Tibial nerve (tissue), 4 donors: ENCODE measurements around the gene METTL24.

Source experiments
- CTCF ChIP-seq, 5 experiments: fragments of 200-600 bp in 3 of 5; fragments of 450-650 bp in 2 of 5; sonication (generic) in 3 of 5; IDR thresholded peaks; one replicate each; pipeline ENCODE4 v1.5.1; 2016 to 2019; ENCODE audit warnings: antibody characterized with exemption in 5 of 5, mild to moderate bottlenecking in 3 of 5, moderate library complexity in 2 of 5
- EP300 ChIP-seq, 2 donors: sonication (generic); formaldehyde crosslinking; IDR thresholded peaks; one replicate each; pipeline ENCODE4 v1.6.1; 2017; ENCODE audit warnings: antibody characterized with exemption in 2 of 2, mild to moderate bottlenecking in 1 of 2
- POLR2A ChIP-seq, 2 donors: fragments of 450-650 bp; IDR thresholded peaks; one replicate each; pipeline ENCODE4 v1.6.1; 2017; ENCODE audit warnings: antibody characterized with exemption in 2 of 2, mild to moderate bottlenecking in 2 of 2, moderate library complexity in 2 of 2

- TF ChIP-seq CTCF (IDR thresholded peaks at IDR 0.05) (no peak), EP300 (IDR thresholded peaks at IDR 0.05) (no peak), POLR2A (IDR thresholded peaks at IDR 0.05) (no peak)
Measured at GRCh38 chr6:110255211-110255750, 102.9 kb downstream of the METTL24 start.
